ENCODE results near the gene SLC25A22.

SLC25A22 gene

DNA sequence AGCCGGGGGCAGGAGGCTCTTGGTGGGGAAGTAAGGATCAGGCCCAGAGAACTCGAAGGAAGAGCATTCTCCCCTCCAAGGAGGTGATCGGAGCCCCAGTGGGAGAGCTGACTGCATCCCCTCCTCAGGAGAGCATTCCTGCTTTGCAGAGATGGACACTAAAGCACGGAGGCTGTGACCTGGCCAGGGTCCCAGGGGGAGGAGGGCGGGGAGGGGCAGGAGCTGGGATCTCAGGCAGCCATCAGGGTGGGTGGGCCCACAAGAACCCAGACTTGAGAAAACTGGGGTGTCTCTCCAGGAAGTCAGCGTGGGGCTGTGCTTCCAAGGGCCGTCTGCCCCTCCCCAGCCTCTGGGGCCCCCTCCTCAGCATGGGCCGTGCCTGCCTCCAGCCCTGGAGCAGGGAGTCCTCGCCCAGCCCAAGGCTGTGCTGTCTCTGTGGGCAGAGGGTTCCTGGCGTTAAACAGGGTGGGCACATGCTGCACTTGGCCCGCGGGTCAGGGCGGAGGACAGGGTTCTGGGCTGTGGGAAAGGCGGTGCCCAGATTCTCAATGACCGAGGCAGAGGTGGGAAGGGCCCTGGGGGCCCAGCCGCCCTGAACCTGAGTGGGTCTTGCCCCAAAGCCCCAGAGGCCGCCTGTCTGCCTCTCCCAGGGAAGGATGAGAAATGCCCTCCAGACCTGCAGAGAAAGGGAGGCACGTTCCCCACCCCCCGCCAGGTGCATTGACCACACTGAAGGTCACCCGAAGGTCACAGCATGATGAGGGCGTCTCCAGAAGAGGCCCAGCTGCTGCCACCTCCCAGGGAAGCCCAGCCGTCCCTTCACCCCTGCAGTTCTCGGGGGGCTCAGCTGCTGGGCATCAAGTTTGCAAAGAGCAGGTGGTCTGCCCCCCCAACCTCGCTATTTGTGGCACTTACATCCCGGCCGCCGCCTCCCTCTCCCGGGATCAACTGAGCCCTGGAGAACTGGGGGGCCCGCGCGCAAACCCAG, 8.8 kb downstream of the SLC25A22 start:
- no peak for DNase-seq

DNA sequence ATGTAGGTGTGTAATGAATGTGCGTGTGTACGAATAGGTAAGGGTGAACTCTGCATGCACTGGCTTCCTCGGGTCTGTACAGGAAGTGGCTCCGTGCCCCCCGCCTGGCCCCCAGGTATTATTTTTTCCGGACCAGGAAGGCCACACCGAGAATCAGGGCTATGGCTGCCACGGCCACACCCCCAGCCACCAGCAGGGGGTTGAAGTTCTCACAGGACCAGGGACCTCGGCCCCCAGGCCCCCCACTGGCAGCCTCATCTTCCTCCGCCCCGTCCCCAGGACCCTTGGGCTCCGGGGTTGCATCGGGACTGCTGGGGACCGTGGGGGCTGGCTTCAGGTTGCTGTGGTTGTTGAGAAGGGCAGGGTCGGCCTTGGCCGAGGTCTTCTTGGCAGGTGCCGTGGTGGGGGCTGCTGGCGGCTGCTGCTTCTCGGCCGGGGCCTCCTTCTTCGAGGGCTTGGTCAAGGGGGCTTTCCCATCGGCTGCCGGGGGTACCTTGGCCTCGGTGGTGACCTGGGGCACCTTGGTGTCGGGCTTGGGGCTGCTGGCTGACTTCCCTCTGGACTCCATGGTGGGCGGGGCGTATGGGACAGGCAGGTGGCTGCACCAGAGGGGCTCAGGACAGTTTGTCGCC, 10.0 kb downstream of the SLC25A22 start:
- no peak for DNase-seq

GRCh38 chr11:787084-787675, 10.9 kb downstream of the SLC25A22 start:
- DNase-seq: no peak

DNA sequence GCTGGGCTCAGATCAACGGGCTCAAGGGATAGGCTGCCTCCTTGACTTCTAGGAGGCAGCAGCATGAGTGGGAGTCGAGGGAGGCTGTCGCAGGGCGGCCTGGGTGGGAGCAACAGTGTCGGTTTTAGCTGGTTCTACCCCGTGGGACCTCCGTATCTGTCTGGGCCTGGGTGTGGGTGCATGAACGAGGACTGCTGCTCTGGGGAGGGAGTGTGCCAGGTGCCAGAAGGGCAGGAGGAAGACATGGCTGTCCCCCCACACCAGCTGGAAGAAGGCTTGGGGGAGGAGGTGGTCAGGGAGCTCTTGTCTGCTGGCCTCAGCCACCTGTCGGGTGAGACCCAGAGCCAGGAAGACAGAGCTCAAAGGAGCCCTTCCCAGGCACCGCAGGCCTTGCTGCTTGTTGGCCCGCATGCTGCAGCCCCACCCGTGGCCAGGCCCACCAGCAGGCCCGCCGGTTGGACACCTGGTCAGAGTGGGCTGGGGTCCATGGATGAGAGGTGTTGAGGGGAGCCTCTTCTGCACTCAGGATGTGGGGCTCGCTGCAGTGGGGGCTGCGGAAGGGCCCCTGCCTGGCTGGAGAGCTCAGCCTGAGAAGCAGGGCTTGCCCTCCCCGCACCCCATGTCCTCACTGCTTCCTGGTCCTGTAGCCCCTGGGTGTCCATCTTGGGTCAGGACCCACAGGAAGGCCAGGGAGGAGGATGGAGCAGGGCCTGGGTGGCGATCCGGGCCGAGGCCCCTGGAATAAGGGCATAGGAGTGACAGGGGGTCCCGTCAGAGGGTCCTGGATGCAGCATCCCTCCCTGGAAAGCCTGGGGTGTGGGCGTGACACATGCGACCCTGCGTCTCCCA, 11.6 kb downstream of the SLC25A22 start:
- DNase-seq: no peak

- peak; percentile 63 for DNase-seq
These were observed 14.5 kb downstream of the SLC25A22 start for GRCh38 chr11:783581-784015.

GRCh38 chr11:782264-783174, 15.6 kb downstream of the SLC25A22 start:
- no peak for DNase-seq

DNA sequence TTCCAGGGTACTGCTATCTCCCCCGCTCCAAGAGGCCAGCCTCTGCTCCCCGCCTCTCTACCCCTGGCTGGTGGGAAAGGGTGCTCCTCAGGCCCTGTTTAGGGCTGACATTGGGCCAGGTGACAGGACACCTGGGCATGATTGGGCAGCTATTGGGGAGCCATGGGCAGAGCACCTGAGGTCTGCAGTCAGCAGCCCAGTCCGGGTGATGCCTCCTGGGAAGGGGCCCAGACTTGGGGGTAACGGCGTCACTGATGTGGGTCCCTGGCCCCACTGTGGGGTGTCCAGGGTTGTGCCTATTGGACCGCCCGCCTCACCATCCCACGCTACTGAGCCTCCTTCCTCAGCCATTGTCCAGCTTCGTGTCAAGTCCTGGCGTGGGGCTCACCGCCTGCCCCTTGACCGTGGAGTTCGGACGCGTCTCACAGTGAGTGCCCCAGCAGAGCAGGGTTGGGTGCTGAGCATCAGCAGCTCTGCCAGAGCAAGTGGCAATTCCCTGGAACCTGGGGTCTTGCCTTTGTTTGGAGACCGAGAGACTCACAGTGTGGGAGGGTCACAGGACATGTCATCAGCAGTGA, 18.0 kb downstream of the SLC25A22 start:
- DNase-seq: no peak

DNA sequence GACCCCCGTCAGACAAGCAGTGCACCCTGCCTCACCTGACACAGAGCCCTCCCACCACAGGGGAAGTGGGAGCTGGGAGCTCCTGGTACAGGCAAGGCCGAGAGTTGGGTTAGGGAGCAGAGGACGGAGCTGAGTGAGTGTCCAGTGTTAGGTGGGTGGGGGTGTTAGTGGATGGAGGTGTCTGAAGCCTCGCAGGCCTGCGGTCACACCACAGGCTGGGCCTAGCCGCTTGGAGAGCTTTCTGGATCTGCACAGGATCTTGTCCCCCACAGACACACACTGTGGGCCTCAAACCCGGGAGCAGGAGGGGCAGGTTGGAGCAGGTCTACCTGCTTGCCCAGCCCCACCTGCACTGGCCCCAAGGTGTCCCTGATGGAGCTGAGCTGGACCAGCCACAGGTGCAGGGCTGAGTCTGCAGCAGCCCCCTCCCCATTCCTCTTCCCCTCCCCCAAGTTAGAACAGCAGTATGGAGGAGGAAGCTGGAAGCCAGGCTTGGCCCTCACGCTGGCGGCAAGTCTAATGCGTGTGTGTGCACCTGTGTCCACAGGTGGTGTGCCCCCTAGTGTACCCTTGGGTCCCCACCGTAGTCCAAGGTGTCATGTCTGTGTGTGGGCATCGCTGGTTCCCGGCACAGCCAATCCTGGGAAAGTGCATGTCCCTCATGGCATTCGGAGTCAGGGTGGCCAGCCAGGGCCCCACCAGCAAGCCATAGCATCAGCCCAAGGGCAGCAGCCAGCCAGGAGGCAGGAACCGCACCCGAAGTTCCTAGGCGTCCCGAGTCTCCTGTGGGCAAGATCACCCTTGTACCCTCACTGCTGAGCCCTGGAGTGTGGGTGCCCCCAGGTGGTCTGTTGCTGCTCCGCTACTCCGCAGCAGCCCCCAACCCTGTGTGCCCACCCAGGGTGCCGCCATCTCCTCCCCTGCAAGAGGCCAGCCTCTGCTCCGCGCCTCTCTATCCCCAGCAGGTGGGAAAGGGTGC, 18.8 kb downstream of the SLC25A22 start:
- DNase-seq: no peak

- peak; percentile 81 for DNase-seq
These were observed 20.5 kb downstream of the SLC25A22 start, which contains the start of gene GATD1 for GRCh38 chr11:777288-778255. TSS of gene GATD1 (minus strand) at chr11:777487. CDS start at chr11:777462, 25 bp downstream.

GRCh38 chr11:776561-777287, 21.4 kb downstream of the SLC25A22 start:
- peak; percentile 38 for DNase-seq

GRCh38 chr11:776263-776560, 21.9 kb downstream of the SLC25A22 start:
- DNase-seq: no peak

GRCh38 chr11:774873-775592, 23.0 kb downstream of the SLC25A22 start:
- DNase-seq: no peak

DNA sequence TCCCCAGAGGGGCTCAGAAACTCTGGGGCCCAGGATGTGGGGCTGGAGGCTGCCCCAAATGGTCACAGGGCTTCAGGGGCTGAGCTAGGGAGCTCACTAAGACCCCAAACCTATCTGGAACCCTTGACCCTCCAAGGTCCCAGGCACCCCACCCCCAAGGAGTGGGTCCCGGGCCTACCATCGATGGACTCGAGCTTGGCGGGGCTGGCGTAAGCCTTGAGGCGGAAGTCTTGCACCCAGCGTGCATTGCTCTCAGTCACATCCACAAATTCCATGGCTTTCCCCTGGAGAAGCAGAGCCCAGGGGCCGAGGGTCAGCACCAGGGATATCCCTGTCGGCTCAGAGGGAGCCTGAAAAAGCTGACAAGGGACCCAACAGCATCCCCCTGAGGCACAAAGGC, 24.3 kb downstream of the SLC25A22 start:
- DNase-seq: no peak

- DNase-seq: no peak
These were observed 24.7 kb downstream of the SLC25A22 start for GRCh38 chr11:773425-773824.

GRCh38 chr11:772429-773390, 25.4 kb downstream of the SLC25A22 start:
- no peak for DNase-seq

GRCh38 chr11:771617-772204, 26.4 kb downstream of the SLC25A22 start:
- DNase-seq: no peak

Data from NCI-H1105 (cell line).